CD4-positive, alpha-beta T cell treated with Interleukin-15 for 4 hours (primary cell): ENCODE measurements around the gene PSENEN.
"Not testable (repeated sequence)": the region's sequence is repeated elsewhere in the genome, so short reads cannot be mapped to it uniquely, and the experiment has no call there.

ENCODE experiments used
- DNase-seq: peaks from one replicate; pipeline ENCODE4 v3.0.0-alpha.2; 2020; ENCODE audit warnings: low spot score

Gene PSENEN

GRCh38 chr19:35752746-35753350, 7.4 kb downstream of the PSENEN start:
- no peak for DNase-seq

- no peak for DNase-seq
Measured at GRCh38 chr19:35753634-35754369, 8.4 kb downstream of the PSENEN start.

GRCh38 chr19:35754370-35755130, 9.1 kb downstream of the PSENEN start:
- no peak for DNase-seq

- no peak for DNase-seq
Measured at GRCh38 chr19:35755131-35755549, 9.7 kb downstream of the PSENEN start.

GRCh38 chr19:35755550-35756376, 10.3 kb downstream of the PSENEN start:
- peak; percentile 48 for DNase-seq

GRCh38 chr19:35756377-35757230, 11.2 kb downstream of the PSENEN start, which contains the start of gene HSPB6:
HSPB6 (minus strand) TSS chr19:35757029; CDS start chr19:35757008, 21 bp downstream.
- DNase-seq: no peak

GRCh38 chr19:35757231-35757748, 11.8 kb downstream of the PSENEN start:
- no peak for DNase-seq

GRCh38 chr19:35757749-35758608, 12.5 kb downstream of the PSENEN start, which contains the start of gene PROSER3:
PROSER3 (plus strand) TSS chr19:35758176; CDS start chr19:35758216, 40 bp downstream.
- DNase-seq: peak; percentile 100

GRCh38 chr19:35759697-35760096, 14.2 kb downstream of the PSENEN start:
- DNase-seq: no peak

- DNase-seq: no peak
Measured at GRCh38 chr19:35760711-35761349, 15.4 kb downstream of the PSENEN start.

GRCh38 chr19:35764432-35765315, 19.2 kb downstream of the PSENEN start:
- DNase-seq: no peak

- DNase-seq: no peak
Measured at GRCh38 chr19:35766571-35767104, 21.2 kb downstream of the PSENEN start.

GRCh38 chr19:35767288-35768081, 22.0 kb downstream of the PSENEN start:
- DNase-seq: no peak

GRCh38 chr19:35768082-35768421, 22.6 kb downstream of the PSENEN start:
- DNase-seq: no peak

- DNase-seq: not testable (repeated sequence)
Measured at GRCh38 chr19:35772362-35772761, 26.9 kb downstream of the PSENEN start.

- DNase-seq: no peak
Measured at GRCh38 chr19:35773020-35773806, 27.8 kb downstream of the PSENEN start.
